Endothelial cell of umbilical vein (primary cell): ENCODE data around the gene UNC5CL. TPM values are rescaled to one million over a fixed set of nuclear protein-coding genes. Genes with fewer than 3 reads are reported as not detected.

Experiments
- polyA plus RNA-seq, 4 experiments: library from polyadenylated mRNA; depleted of rRNA in 3 of 4; stranded (reverse) in 3 of 4; unstranded in 1 of 4; fragments of >200 nt; gene quantifications; 2 replicates each; pipeline versions ENCODE4 v1.2.1 to v1.2.3, GENCODE V29; 2011 to 2012; ENCODE audit warnings: missing spikeins in 1 of 4
- total RNA-seq: library from RNA; stranded (reverse); gene quantifications from 2 replicates; pipeline ENCODE4 v1.2.3, GENCODE V29; 2021

Gene UNC5CL
- total and polyA plus RNA-seq, 2 donors (not counting 3 experiments of a cell fraction or from before 2014, with no cell fraction given) = 0.14 to 0.20 TPM

Other genes with a start within 250 kb of the UNC5CL start
- not detected in 2 replicates for gene TSPO2, start 3.2 kb upstream of the UNC5CL start, total RNA-seq
- gene TSPO2, start 3.2 kb upstream of the UNC5CL start, polyA plus RNA-seq = not detected in 2 replicates
- gene APOBEC2, start 14.0 kb upstream of the UNC5CL start, total RNA-seq = not detected in 2 replicates
- gene APOBEC2, start 14.0 kb upstream of the UNC5CL start, polyA plus RNA-seq = not detected in 2 replicates
- gene OARD1, start 33.1 kb upstream of the UNC5CL start, total RNA-seq = 11.1 and 13.0 TPM in 2 replicates
- 3.5 and 5.2 TPM in 2 replicates for gene OARD1, start 33.1 kb upstream of the UNC5CL start, polyA plus RNA-seq
- 29.0 and 30.9 TPM in 2 replicates for gene NFYA, start 33.8 kb upstream of the UNC5CL start, total RNA-seq
- gene NFYA, start 33.8 kb upstream of the UNC5CL start, polyA plus RNA-seq = 12.2 and 13.1 TPM in 2 replicates
- gene TREML1, start 115.1 kb upstream of the UNC5CL start, total RNA-seq = not detected in 2 replicates
- not detected in 2 replicates for gene TREML1, start 115.1 kb upstream of the UNC5CL start, polyA plus RNA-seq
- gene TREM2, start 123.9 kb upstream of the UNC5CL start, total RNA-seq = not detected in 2 replicates
- gene TREM2, start 123.9 kb upstream of the UNC5CL start, polyA plus RNA-seq = not detected in 2 replicates
- not detected in 2 replicates for gene TREML2, start 161.9 kb upstream of the UNC5CL start, total RNA-seq
- gene TREML2, start 161.9 kb upstream of the UNC5CL start, polyA plus RNA-seq = not detected in 2 replicates
- not detected in 2 replicates for gene TREML4, start 189.1 kb upstream of the UNC5CL start, total RNA-seq
- gene TREML4, start 189.1 kb upstream of the UNC5CL start, polyA plus RNA-seq = not detected in 2 replicates
- not detected in 2 replicates for gene TREM1, start 247.5 kb upstream of the UNC5CL start, total RNA-seq
- gene TREM1, start 247.5 kb upstream of the UNC5CL start, polyA plus RNA-seq = not detected in 2 replicates